ENCODE data around the gene ZNF214. TPM values are rescaled to one million over a fixed set of nuclear protein-coding genes. Genes with fewer than 3 reads are reported as not detected.
A peak's percentile ranks its signal among the peaks of the same experiment; 100 is the strongest.

ZNF214 gene
- 1 to 10 TPM in 5 of 6 experiments, under 1 TPM in 1; 0.49 to 3.3 (median 1.9) TPM for total RNA-seq
- long read RNA-seq, partial matches to known transcripts: 0 of 1 reads
- long read RNA-seq, other reads (novel, unspliced or antisense): 0 of 1 reads

GRCh38 chr11:7020183-7020917 lies at the start of gene ZNF214, which contains the start of gene NLRP14:
Gene ZNF214 (minus strand): TSS chr11:7020346. CDS start chr11:7002835, 17,511 bp downstream.
Gene NLRP14 (plus strand): TSS chr11:7020479. CDS start chr11:7038587, 18,108 bp downstream.
- DNase-seq (peak; percentile 93 to 97 (median 94)), ATAC-seq (peak; percentile 99)
- H3K27ac ChIP-seq: peak within 1 kb of the TSS; percentile 14 to 63 (median 60)
- TF ChIP-seq POLR2A (IDR thresholded peaks at IDR 0.05) (peak; percentile 46), CTCF (IDR thresholded peaks at IDR 0.05) (no peak)
- H3K9me3 ChIP-seq: no peaks in the 10 kb centered on the region
- peaks cover 0 to 12% (median 0%) of the 10 kb centered on the region in 4 donors for H3K4me1 ChIP-seq
- WGBS (ENCODE audit: insufficient coverage, low coverage, low lambda C conversion rate, missing lambda C conversion rate): 3% methylated on average over 23 of the region's 47 CpGs
- H3K27me3 ChIP-seq: no peaks in the 10 kb centered on the region
- peak within 1 kb of the TSS; percentile 65 to 82 (median 71) for H3K4me3 ChIP-seq
- intact Hi-C loops (cut with DNase I): no loop called here
- H3K36me3 ChIP-seq: no peaks in the 10 kb centered on the region

- H3K27me3 ChIP-seq: no peaks in the 10 kb centered on the region
- H3K4me3 ChIP-seq: no peak overlapping the region
- no peak overlapping the region for H3K27ac ChIP-seq
- no peaks in the 10 kb centered on the region for H3K4me1 ChIP-seq
- TF ChIP-seq POLR2A (IDR thresholded peaks at IDR 0.05): no peak
- no peak for TF ChIP-seq CTCF (IDR thresholded peaks at IDR 0.05)
- no peaks in the 10 kb centered on the region for H3K36me3 ChIP-seq
- intact Hi-C loops (cut with DNase I): no loop called here
- DNase-seq (no peak), ATAC-seq (no peak)
- 76% methylated on average over 2 of the region's 2 CpGs for WGBS (ENCODE audit: insufficient coverage, low coverage, low lambda C conversion rate, missing lambda C conversion rate)
- no peaks in the 10 kb centered on the region for H3K9me3 ChIP-seq
Measured at GRCh38 chr11:7062534-7062933, 42.4 kb upstream of the ZNF214 start.

- Histone ChIP-seq H3K4me3 (no peak overlapping the region), H3K36me3 (no peaks in the 10 kb centered on the region), H3K27ac (no peak overlapping the region), H3K27me3 (no peaks in the 10 kb centered on the region), H3K9me3 (no peaks in the 10 kb centered on the region), H3K4me1 (no peaks in the 10 kb centered on the region)
- ATAC-seq (no peak), DNase-seq (no peak)
- 83% methylated on average over 1 of the region's 1 CpG for WGBS (ENCODE audit: insufficient coverage, low coverage, low lambda C conversion rate, missing lambda C conversion rate)
- no peak for TF ChIP-seq CTCF (IDR thresholded peaks at IDR 0.05)
- no peak for TF ChIP-seq POLR2A (IDR thresholded peaks at IDR 0.05)
- intact Hi-C loops (cut with DNase I): no loop called here
Measured at GRCh38 chr11:7060868-7061267, 40.7 kb upstream of the ZNF214 start.

- Histone ChIP-seq H3K27ac (no peak overlapping the region), H3K4me3 (no peak overlapping the region), H3K36me3 (no peaks in the 10 kb centered on the region), H3K4me1 (no peaks in the 10 kb centered on the region), H3K27me3 (no peaks in the 10 kb centered on the region), H3K9me3 (no peaks in the 10 kb centered on the region)
- TF ChIP-seq POLR2A (IDR thresholded peaks at IDR 0.05): no peak
- no peak for TF ChIP-seq CTCF (IDR thresholded peaks at IDR 0.05)
- intact Hi-C loops (cut with DNase I): no loop called here
- DNase-seq: no peak
- 49% methylated on average over 2 of the region's 2 CpGs for WGBS (ENCODE audit: insufficient coverage, low coverage, low lambda C conversion rate, missing lambda C conversion rate)
- no peak for ATAC-seq
Measured at GRCh38 chr11:7057641-7058040, 37.5 kb upstream of the ZNF214 start.

Data from right lobe of liver (tissue), 6 donors.